NCI-H2081 treated with DMSO at 0.1 percent for 48 hours (cell line): Measurements from ENCODE around the gene HNRNPA3.
"Not testable (repeated sequence)": the region's sequence is repeated elsewhere in the genome, so short reads cannot be mapped to it uniquely, and the experiment has no call there.

Experiments used
- DNase-seq: peaks from one replicate; lab custom pipeline; 2025; lab: John Stamatoyannopoulos, UW

Gene HNRNPA3

DNA sequence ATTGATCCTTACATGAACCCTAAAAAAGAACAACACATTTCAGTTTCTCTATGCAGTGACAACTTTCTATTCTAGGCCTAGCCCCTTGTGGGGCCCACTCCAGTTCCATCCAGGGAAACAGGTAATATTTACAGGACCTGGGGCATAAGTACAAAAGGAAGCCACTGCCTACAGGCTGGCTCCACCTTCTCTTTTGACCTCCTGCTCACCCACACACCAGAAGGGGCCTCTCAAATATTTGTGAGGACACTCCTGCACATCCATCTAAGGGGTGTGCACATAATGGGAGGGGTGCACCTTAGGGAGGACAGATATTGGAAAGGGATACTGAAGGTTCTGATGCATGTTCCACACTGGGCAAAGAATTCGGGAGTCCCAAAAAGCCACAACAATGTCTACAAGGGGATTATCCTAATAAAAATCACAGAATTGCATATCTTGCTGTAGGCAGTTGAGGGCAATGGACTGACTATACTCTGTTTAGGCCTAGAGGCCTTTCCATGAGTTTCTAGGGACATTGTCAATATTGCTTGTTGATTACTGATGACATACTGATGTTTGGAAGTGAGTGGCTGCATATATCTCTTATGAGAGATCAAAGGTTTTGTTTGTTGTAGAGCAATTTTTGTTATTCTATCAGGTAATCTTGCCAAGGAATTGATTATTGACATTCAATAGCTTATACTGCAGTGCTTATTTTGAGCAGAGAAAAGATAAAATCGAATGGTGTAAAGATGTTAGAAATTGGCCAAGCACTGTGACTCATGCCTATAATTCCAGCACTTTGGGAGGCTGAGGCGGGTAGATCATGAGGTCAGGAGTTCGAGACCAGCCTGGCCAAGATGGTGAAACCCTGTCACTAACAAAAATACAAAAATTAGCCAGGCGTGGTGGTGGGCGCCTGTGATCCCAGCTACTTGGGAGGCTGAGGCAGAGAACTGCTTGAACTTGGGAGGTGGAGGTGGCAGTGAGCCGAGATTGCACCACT, 23.8 kb upstream of the HNRNPA3 start:
- no peak for DNase-seq

GRCh38 chr2:177190941-177191340, 21.7 kb upstream of the HNRNPA3 start:
- no peak for DNase-seq

GRCh38 chr2:177192788-177193187, 19.8 kb upstream of the HNRNPA3 start:
- no peak for DNase-seq

- no peak for DNase-seq
These were observed 19.4 kb upstream of the HNRNPA3 start for GRCh38 chr2:177193240-177193639.

GRCh38 chr2:177195194-177195593, 17.4 kb upstream of the HNRNPA3 start:
- no peak for DNase-seq

DNA sequence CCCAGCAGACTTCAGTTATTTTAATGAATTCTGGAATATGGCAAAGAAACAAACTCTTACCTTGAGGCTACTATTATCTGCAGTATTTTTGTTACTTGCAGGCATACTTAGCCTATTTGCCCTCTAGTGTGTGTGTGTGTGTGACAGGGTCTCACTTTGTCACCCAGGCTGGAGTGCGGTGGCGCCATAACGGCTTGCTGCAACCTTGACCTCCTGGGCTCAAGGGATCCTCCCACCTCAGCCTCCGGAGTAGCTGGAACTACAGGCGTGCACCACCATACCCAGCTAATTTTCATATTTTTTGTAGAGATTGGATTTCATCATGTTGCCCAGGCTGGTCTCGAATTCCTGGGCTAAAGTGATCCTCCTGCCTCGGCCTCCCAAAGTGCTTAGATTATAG, 12.2 kb upstream of the HNRNPA3 start:
- not testable (repeated sequence) for DNase-seq

DNA sequence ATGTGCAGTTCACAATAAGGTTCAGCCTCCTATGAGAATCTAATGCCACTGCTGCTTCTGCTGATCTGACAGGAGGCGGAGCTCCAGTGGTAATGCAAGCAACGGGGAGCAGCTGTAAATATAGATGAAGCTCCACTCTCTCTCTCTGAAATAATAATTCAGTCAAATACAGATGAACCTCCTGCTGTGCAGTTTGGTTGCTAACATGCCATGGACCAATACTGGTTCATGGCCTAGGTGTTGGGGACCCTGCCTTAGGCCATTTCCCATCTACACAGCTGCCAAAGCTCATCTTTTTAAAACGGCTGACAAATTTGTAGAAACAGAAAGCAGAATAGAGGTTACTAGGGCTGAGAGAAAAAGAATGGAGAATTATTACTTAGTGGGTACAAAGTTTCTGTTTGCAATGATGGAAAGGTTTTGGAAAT, 10.7 kb upstream of the HNRNPA3 start:
- DNase-seq = no peak

- DNase-seq = no peak
These were observed 8.2 kb upstream of the HNRNPA3 start for GRCh38 chr2:177204417-177204816.

- no peak for DNase-seq
These were observed 5.5 kb upstream of the HNRNPA3 start for GRCh38 chr2:177207101-177207500.

DNA sequence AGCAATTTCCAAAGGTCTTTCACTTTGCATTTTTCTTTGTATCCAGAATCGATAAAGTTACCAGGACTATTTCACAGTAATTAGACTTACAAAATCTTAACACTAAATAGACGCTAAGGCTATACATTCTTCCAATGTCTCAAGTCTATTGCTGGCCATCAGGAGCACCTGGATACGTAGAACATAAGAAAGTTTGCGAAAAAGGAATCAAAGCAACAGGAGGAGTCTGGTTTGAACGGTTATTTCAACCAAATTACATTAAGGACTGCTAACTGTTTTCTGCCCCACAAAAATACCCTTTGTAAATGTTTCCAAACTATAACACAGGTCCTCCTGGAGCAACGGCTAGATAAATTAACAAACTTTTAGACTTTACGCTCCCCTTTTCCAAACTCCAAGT, 1.4 kb upstream of the HNRNPA3 start:
- DNase-seq = no peak

DNA sequence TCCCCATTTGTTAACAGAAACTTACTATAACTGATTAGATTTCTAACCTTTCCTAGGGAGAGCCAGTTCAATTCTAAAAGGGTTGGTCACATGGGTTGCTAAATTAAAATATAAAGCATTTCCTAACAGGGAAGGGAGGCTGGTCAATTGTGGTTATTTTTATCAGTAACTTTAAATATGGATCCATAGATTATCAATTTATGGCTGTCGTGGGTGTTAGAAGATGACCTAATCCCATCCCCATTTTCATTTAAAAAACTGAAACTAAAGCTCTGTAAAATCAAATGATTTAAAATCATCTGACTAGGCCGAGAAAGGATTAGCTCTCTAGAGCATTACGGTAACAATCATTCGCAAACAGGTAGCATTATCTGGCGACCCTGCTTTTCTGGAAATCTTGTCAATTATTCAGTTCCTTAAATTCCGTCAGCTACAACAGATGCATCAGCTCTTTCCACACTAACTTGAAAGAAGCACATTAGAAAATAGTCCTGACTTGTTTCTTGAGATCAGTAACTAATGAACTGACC, 953 bp upstream of the HNRNPA3 start:
- DNase-seq = no peak

GRCh38 chr2:177212891-177213856, 580 bp downstream of the HNRNPA3 start:
- peak; percentile 71 for DNase-seq

DNA sequence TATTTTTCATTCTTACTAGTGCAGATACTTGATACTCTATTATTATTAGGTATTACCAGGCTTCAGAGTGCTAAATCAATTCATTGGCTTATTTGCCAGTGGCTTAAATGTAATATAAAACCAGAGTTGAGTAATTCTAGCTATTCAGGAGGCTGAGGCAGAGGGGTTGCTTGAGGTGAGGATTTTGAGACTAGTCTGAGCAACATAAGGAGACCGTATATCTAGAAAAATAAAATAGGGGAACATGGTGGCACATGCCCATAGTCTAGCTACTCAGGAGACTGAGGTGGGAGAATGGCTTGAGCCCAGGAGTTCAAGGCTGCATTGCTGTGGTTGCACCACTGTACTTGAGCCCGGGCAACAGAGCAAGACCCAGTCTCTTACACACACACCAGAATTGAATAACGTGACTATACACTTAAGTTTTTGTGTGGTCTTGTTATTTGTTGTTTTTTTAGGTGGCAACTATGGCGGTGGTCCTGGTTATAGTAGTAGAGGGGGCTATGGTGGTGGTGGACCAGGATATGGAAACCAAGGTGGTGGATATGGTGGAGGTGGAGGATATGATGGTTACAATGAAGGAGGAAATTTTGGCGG, 4.8 kb downstream of the HNRNPA3 start:
- DNase-seq = no peak

DNA sequence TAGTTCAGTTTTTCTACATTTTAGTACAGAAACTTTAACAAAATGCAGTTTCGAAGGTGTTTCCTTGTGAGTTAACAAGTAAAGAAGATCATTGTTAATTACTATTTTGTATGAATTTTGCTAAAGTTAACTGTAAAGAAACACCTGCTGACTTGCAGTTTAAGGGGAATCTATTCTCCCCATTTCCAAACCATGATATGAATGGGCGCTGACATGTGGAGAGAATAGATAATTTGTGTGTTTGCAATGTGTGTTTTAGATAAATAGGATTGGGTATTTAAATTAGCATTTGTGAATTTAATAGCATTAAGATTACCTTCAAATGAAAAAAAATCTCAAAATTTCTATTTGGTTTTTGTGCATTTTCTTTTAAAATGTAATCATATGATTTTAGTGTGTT, 7.2 kb downstream of the HNRNPA3 start:
- not testable (repeated sequence) for DNase-seq

DNA sequence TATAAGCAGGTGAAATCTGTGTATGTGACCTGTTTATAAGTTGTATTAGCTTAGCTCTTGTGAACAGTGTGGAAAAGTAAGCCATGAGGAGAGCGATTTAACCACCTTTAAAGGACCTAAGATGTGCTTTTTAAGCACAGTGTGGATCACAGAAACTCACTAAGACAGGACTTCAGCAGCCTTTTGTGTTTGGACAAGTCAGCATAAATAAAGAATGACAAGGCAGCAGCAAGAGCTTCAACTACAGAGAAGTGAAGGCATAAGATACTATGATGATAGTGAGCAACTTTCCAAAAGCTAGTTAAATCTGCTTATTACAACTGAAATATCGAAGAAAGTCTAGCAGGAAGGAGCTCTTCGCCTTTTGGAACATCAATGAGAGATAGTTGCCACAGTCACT, 8.9 kb downstream of the HNRNPA3 start:
- no peak for DNase-seq

DNA sequence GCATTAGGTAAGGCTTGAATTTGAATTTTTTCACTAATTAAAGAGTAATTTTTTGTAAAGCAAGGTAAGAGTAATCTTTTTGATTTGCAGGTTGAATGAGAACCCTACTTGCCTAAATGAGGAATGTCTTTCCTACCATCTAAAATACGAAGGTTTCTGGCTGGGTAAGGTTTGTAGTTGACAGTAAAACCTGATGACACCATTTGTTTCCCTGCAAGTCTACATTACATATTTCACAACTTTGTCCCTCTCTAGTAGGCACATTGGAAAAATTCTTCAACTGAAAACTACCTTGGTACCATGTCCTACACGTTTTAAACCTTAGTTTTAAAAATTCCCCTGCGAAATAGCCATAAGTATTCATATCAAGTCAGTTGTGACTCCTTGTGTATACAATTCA, 9.4 kb downstream of the HNRNPA3 start:
- DNase-seq = no peak

DNA sequence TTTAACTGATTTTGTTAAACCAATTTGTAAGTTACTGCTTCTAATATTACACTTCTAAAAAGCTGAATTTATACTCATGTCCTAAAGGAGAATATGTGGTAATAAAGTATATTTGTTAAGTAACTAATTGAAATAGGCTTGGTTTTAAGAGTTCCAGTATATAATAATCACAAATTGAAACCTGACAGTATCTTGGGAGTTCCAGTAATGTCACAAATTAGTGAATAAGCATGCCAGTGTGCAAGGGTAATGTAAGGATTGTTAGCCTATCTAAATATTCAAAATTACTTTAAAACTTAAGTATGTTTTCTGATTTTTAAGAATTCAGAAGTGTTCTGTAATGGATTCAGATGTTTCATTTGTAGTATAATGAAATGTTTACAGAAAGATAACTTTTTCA, 10.8 kb downstream of the HNRNPA3 start:
- DNase-seq = not testable (repeated sequence)

GRCh38 chr2:177225965-177226360, 13.4 kb downstream of the HNRNPA3 start:
- no peak for DNase-seq

- DNase-seq = no peak
These were observed 17.0 kb downstream of the HNRNPA3 start for GRCh38 chr2:177229442-177230242.

DNA sequence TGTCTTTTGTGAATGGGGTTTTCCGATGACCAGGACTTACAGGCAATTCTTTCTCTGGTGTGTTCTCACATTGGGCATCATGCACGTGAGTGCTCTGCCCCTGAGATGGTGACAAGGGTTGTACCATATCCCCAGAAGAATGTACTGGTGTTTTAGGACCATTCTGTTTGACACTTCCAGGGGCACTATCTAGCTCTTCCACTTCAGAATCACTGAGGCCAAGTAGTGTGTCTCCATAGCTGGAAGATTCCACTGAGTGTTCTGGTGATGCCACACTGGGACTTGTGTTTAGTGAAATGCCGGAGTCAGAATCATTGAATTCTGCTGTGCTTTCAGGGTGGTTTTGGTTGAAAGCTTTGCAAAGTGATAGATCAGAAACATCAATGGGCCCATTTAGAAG, 18.7 kb downstream of the HNRNPA3 start:
- DNase-seq = no peak

DNA sequence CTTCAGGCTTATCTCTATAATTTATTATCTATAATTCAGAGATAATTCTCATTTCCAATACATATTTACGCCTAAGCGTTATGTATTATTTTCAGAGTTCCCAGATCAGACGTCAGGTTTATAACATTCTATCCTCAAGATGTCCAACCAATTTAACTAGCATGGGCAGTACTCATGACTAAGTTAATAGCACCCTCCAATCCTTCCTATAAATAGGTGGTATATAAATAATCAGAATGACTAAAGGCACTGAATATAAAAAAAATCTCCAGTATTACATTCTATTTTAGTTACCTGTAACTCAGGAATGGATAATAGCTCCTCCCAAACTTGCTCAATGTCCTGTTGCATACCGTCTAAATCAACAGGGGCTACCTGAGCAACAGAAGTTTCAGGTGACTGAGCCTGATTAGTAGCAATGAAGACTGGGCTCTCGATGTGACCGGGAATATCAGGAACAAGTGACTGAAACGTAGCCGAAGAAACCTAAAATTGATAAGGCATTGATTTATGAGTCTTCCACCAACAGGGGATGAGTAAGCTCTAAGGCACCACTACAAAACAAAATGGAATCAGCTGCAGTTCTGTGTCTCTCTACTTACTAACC, 19.6 kb downstream of the HNRNPA3 start:
- DNase-seq = no peak
